OCI-LY7 (cell line): ENCODE results near the gene MACROD2. TPM values are rescaled to one million over a fixed set of nuclear protein-coding genes. Genes with fewer than 3 reads are reported as not detected.

ENCODE experiments used
- BruUV-seq: library from RNA; stranded (reverse); fragments of 400-500 nt; replicated peaks from 2 replicates; lab custom pipeline; 2021; lab: Mats Ljungman, UMichigan
- CTCF ChIA-PET: fragments of 300-600 bp; sonication (Branson Sonifier 250); formaldehyde crosslinking; loops from one replicate; lab custom pipeline; 2022; ENCODE audit warnings: antibody characterized with exemption; ENCODE audit not compliant: unreplicated experiment; lab: Charles Lee
- POLR2A ChIA-PET: fragments of 300-600 bp; sonication (Branson Sonifier 250); formaldehyde crosslinking; loops from one replicate; lab custom pipeline; 2022; ENCODE audit warnings: antibody characterized with exemption; lab: Charles Lee
- DNase-seq: peaks from one replicate; pipeline ENCODE4 v3.0.0-alpha.2; 2015; ENCODE audit warnings: low spot score
- H2AFZ ChIP-seq: fragments of 200-600 bp; sonication (generic), shearing (Covaris generic); 2 replicates; pipeline ENCODE4 v1.6.1; 2014; ENCODE audit warnings: mild to moderate bottlenecking, antibody characterized with exemption, low read length, moderate library complexity
- H3K27ac ChIP-seq: fragments of 200-600 bp; sonication (generic); 2 replicates; pipeline ENCODE4 v1.5.1; 2014; ENCODE audit warnings: mixed run types, low read depth, mild to moderate bottlenecking, moderate library complexity, low read length, inconsistent platforms; ENCODE audit not compliant: poor library complexity, severe bottlenecking
- H3K36me3 ChIP-seq: fragments of 200-600 bp; sonication (generic); 2 replicates; pipeline ENCODE4 v1.6.1; 2014; ENCODE audit warnings: mild to moderate bottlenecking, antibody characterized with exemption, low read length, moderate library complexity, mixed read lengths; ENCODE audit not compliant: insufficient read depth
- H3K4me1 ChIP-seq: fragments of 200-600 bp; sonication (generic); 2 replicates; pipeline ENCODE4 v1.5.1; 2014; ENCODE audit warnings: mild to moderate bottlenecking, low read length; ENCODE audit not compliant: insufficient read depth, poor library complexity, severe bottlenecking
- H3K4me2 ChIP-seq: fragments of 200-600 bp; sonication (generic); 2 replicates; pipeline ENCODE4 v1.6.1; 2014; ENCODE audit warnings: mild to moderate bottlenecking, low read length
- H3K4me3 ChIP-seq: fragments of 200-600 bp; sonication (generic); 2 replicates; pipeline ENCODE4 v1.5.1; 2014; ENCODE audit warnings: mild to moderate bottlenecking, low read depth, low read length; ENCODE audit not compliant: poor library complexity, severe bottlenecking
- H3K79me2 ChIP-seq: fragments of 200-600 bp; sonication (generic); 2 replicates; pipeline ENCODE4 v1.6.1; 2016; ENCODE audit warnings: low read depth, mild to moderate bottlenecking, low read length, moderate library complexity, mixed read lengths; ENCODE audit not compliant: insufficient read depth
- H3K9me2 ChIP-seq: fragments of 200-600 bp; sonication (generic); 2 replicates; pipeline ENCODE4 v1.6.1; 2016; ENCODE audit warnings: mild to moderate bottlenecking, low read length, mixed read lengths; ENCODE audit not compliant: insufficient read depth
- H3K9me3 ChIP-seq: fragments of 200-600 bp; sonication (generic); 2 replicates; pipeline ENCODE4 v1.6.1; 2014; ENCODE audit warnings: mild to moderate bottlenecking, mixed run types, low read length, mixed read lengths
- H4K20me1 ChIP-seq: fragments of 200-600 bp; sonication (generic); 2 replicates; pipeline ENCODE4 v1.6.1; 2014; ENCODE audit warnings: mild to moderate bottlenecking, antibody characterized with exemption, low read length, moderate library complexity, mixed read lengths; ENCODE audit not compliant: insufficient read depth
- CTCF ChIP-seq: fragments of 200-600 bp; sonication (generic); conservative IDR thresholded peaks from 2 replicates; pipeline ENCODE4 v1.5.1; 2014; ENCODE audit warnings: mild to moderate bottlenecking, antibody characterized with exemption, low read length, moderate library complexity, mixed read lengths
- EZH2phosphoT487 ChIP-seq: fragments of 200-600 bp; sonication (generic); IDR thresholded peaks from 2 replicates; pipeline ENCODE4 v1.6.1; 2018; ENCODE audit warnings: low read depth, borderline replicate concordance, mild to moderate bottlenecking, mixed run types, antibody characterized with exemption, low read length, moderate library complexity, mixed read lengths
- intact Hi-C: fragments of 100-400 bp; cut with micrococcal nuclease; formaldehyde crosslinking; loops from one replicate; pipeline ENCODE4 v1.10.0; 2022; ENCODE audit not compliant: unreplicated experiment
- total RNA-seq, 2 experiments: library from RNA; depleted of rRNA in 1 of 2; stranded (reverse); fragments of >200 nt in 1 of 2; shearing (Covaris generic) in 1 of 2; gene quantifications; 2 replicates each; pipeline ENCODE4 v1.2.3, GENCODE V29; 2014 to 2022

MACROD2 gene
- total RNA-seq, 2 experiments from 2014 or later: 0.09 to 4.5 TPM

- H4K20me1 ChIP-seq: no peaks in the 10 kb centered on the region
- H3K79me2 ChIP-seq: no peaks in the 10 kb centered on the region
- H3K36me3 ChIP-seq: no peaks in the 10 kb centered on the region
- no TSS peak for BruUV-seq
- TF ChIP-seq EZH2phosphoT487: no peak
- no peak for TF ChIP-seq CTCF
- intact Hi-C loops: no loop called here
- DNase-seq: no peak
- H3K4me1 ChIP-seq: no peaks in the 10 kb centered on the region
- H3K9me2 ChIP-seq: no peaks in the 10 kb centered on the region
- no peak overlapping the region for H3K4me2 ChIP-seq
- 0 out of 2 replicates have a peak, but pooled peaks cover 7% of the 10 kb centered on the region for H3K9me3 ChIP-seq
- ChIA-PET CTCF (no interaction called here), POLR2A (no interaction called here)
- no peak overlapping the region for H3K4me3 ChIP-seq
- no peak overlapping the region for H2AFZ ChIP-seq
- no peak overlapping the region for H3K27ac ChIP-seq
Measured at GRCh38 chr20:15204234-15204633, 1208.9 kb downstream of the MACROD2 start.

GRCh38 chr20:15205028-15205427 is 1209.7 kb downstream of the MACROD2 start:
- ChIA-PET POLR2A (no interaction called here), CTCF (no interaction called here)
- Histone ChIP-seq H3K79me2 (no peaks in the 10 kb centered on the region), H3K4me3 (no peak overlapping the region), H3K4me2 (no peak overlapping the region), H3K9me3 (0 out of 2 replicates have a peak, but pooled peaks cover 7% of the 10 kb centered on the region), H3K4me1 (no peaks in the 10 kb centered on the region), H2AFZ (no peak overlapping the region), H4K20me1 (no peaks in the 10 kb centered on the region), H3K9me2 (no peaks in the 10 kb centered on the region), H3K36me3 (no peaks in the 10 kb centered on the region), H3K27ac (no peak overlapping the region)
- no peak for TF ChIP-seq EZH2phosphoT487
- TF ChIP-seq CTCF: no peak
- no TSS peak for BruUV-seq
- DNase-seq: no peak
- intact Hi-C loops: no loop called here

- Histone ChIP-seq H4K20me1 (no peaks in the 10 kb centered on the region), H2AFZ (no peak overlapping the region), H3K9me3 (0 out of 2 replicates have a peak, but pooled peaks cover 7% of the 10 kb centered on the region), H3K79me2 (no peaks in the 10 kb centered on the region), H3K4me1 (no peaks in the 10 kb centered on the region), H3K9me2 (no peaks in the 10 kb centered on the region), H3K27ac (no peak overlapping the region), H3K4me2 (no peak overlapping the region), H3K4me3 (no peak overlapping the region), H3K36me3 (no peaks in the 10 kb centered on the region)
- DNase-seq: no peak
- intact Hi-C loops: no loop called here
- TF ChIP-seq CTCF (no peak), EZH2phosphoT487 (no peak)
- BruUV-seq: no TSS peak
- ChIA-PET POLR2A (interaction anchor here (1.0 kb wide), 1 partner anchor 10 kb away, joined by 3 read pairs; no protein-coding TSS in a partner anchor), CTCF (no interaction called here)
Measured at GRCh38 chr20:15205719-15206118, 1210.4 kb downstream of the MACROD2 start.
